Keratinocyte (primary cell): Measurements from ENCODE around the gene GPT2. TPM values are rescaled to one million over a fixed set of nuclear protein-coding genes. Genes with fewer than 3 reads are reported as not detected.
A peak's percentile ranks its signal among the peaks of the same experiment; 100 is the strongest.

Experiments
- DNase-seq: peaks from one replicate; pipeline ENCODE4 v3.0.0-alpha.2; 2011; ENCODE audit warnings: low read depth, missing footprints, low spot score
- FAIRE-seq: peaks from 2 replicates; lab custom pipeline; 2011; peaks lifted over from hg19 to GRCh38; lab: Jason Lieb, UNC
- H2AFZ ChIP-seq: 2 replicates; pipeline ENCODE4 v1.6.0; 2012; ENCODE audit warnings: low read length, control low read depth, inconsistent platforms; ENCODE audit not compliant: control insufficient read depth
- H3K27ac ChIP-seq: 2 replicates; pipeline ENCODE4 v1.5.1; 2011; ENCODE audit warnings: low read length; ENCODE audit not compliant: control insufficient read depth, insufficient read depth
- H3K27me3 ChIP-seq: 3 replicates; pipeline ENCODE4 v1.6.0; 2011; ENCODE audit warnings: low read length; ENCODE audit not compliant: control insufficient read depth, insufficient read depth; ENCODE audit errors: extremely low read depth
- H3K36me3 ChIP-seq, 2 experiments: 2 replicates in 1 of 2; 3 replicates in 1 of 2; pipeline ENCODE4 v1.5.1; 2011; ENCODE audit warnings: low read length in 2 of 2, mild to moderate bottlenecking in 1 of 2; ENCODE audit not compliant: control insufficient read depth in 2 of 2, insufficient read depth in 2 of 2; ENCODE audit errors: extremely low read depth in 1 of 2
- H3K4me1 ChIP-seq: 3 replicates; pipeline ENCODE4 v1.5.1; 2011; ENCODE audit warnings: low read length; ENCODE audit not compliant: control insufficient read depth, insufficient read depth; ENCODE audit errors: extremely low read depth
- H3K4me2 ChIP-seq: 3 replicates; pipeline ENCODE4 v1.6.0; 2011; ENCODE audit warnings: low read depth, low read length; ENCODE audit not compliant: control insufficient read depth, insufficient read depth; ENCODE audit errors: extremely low read depth
- H3K4me3 ChIP-seq, 3 experiments: fragments of 200-600 bp in 1 of 3; sonication (generic) in 1 of 3; 2 replicates in 2 of 3; 3 replicates in 1 of 3; pipeline ENCODE4 v1.5.1; 2011 to 2016; ENCODE audit warnings: low read length in 3 of 3, mild to moderate bottlenecking in 3 of 3, control low read depth in 2 of 3, inconsistent platforms in 1 of 3, low read depth in 1 of 3, mixed read lengths in 1 of 3, mixed run types in 1 of 3, moderate library complexity in 1 of 3; ENCODE audit not compliant: control insufficient read depth in 2 of 3, insufficient read depth in 2 of 3; ENCODE audit errors: extremely low read depth in 1 of 3
- H3K79me2 ChIP-seq: 2 replicates; pipeline ENCODE4 v1.6.0; 2012; ENCODE audit warnings: low read length; ENCODE audit not compliant: control insufficient read depth, insufficient read depth
- H3K9ac ChIP-seq: 3 replicates; pipeline ENCODE4 v1.6.0; 2011; ENCODE audit warnings: low read length; ENCODE audit not compliant: control insufficient read depth, insufficient read depth; ENCODE audit errors: extremely low read depth
- H3K9me1 ChIP-seq: 3 replicates; pipeline ENCODE4 v1.6.0; 2011; ENCODE audit warnings: low read length; ENCODE audit not compliant: control insufficient read depth, insufficient read depth; ENCODE audit errors: extremely low read depth
- H3K9me3 ChIP-seq: 2 replicates; pipeline ENCODE4 v1.5.1; 2012; ENCODE audit warnings: low read depth, low read length; ENCODE audit not compliant: control insufficient read depth
- H4K20me1 ChIP-seq: 3 replicates; pipeline ENCODE4 v1.6.0; 2011; ENCODE audit warnings: low read length; ENCODE audit not compliant: control insufficient read depth, insufficient read depth; ENCODE audit errors: extremely low read depth
- EZH2 ChIP-seq: IDR thresholded peaks from one replicate; pipeline ENCODE4 v1.6.1; 2012; ENCODE audit warnings: inconsistent platforms, mild to moderate bottlenecking, low read length, moderate library complexity
- dilution Hi-C: fragments of 300-500 bp; cut with MboI; formaldehyde crosslinking; loops from one replicate; pipeline ENCODE4 v1.7.0; 2020; ENCODE audit warnings: low sequenced_read_pairs; ENCODE audit not compliant: extremely low pct_ligation_motif_present
- polyA plus RNA-seq, 5 experiments: library from polyadenylated mRNA; depleted of rRNA in 3 of 5; stranded (reverse) in 3 of 5; stranded (forward) in 1 of 5; unstranded in 1 of 5; fragments of >200 nt; gene quantifications; 1 replicate in 1 of 5; 2 replicates in 3 of 5; 3 replicates in 1 of 5; pipeline versions ENCODE4 v1.2.1 to v1.2.3, GENCODE V29; 2011 to 2012; ENCODE audit warnings: missing spikeins in 2 of 5, low read depth in 1 of 5, low replicate concordance in 1 of 5
- TF ChIP-seq, protein P1 (sequence below), 3 experiments: IDR thresholded peaks in 1 of 3; conservative IDR thresholded peaks in 1 of 3; optimal IDR thresholded peaks in 1 of 3; 2 replicates in 2 of 3; 3 replicates in 1 of 3; pipeline versions ENCODE3 to v1.5.1; 2011; ENCODE audit warnings: low read length in 3 of 3, mild to moderate bottlenecking in 3 of 3, moderate library complexity in 2 of 3, control low read depth in 1 of 3, inconsistent platforms in 1 of 3; ENCODE audit not compliant: insufficient read depth in 2 of 3; ENCODE audit errors: extremely low read depth in 1 of 3

The GPT2 gene
- polyA plus RNA-seq, 1 donor (not counting 4 experiments of a cell fraction or from before 2014, with no cell fraction given) = 16.1 TPM

- DNase-seq (no peak), FAIRE-seq (no peak)
- Histone ChIP-seq H2AFZ (no peak overlapping the region), H3K4me1 (peaks cover 13% of the 10 kb centered on the region), H3K79me2 (no peaks in the 10 kb centered on the region), H3K36me3 (no peaks in the 10 kb centered on the region), H3K4me3 (no peak overlapping the region), H3K27ac (no peak overlapping the region), H3K9me1 (no peaks in the 10 kb centered on the region), H3K27me3 (no peaks in the 10 kb centered on the region), H4K20me1 (no peaks in the 10 kb centered on the region), H3K9ac (no peak overlapping the region), H3K9me3 (no peaks in the 10 kb centered on the region), H3K4me2 (no peak overlapping the region)
- dilution Hi-C loops = no loop called here
- no peak for TF ChIP-seq EZH2
- TF ChIP-seq, protein P1, sequence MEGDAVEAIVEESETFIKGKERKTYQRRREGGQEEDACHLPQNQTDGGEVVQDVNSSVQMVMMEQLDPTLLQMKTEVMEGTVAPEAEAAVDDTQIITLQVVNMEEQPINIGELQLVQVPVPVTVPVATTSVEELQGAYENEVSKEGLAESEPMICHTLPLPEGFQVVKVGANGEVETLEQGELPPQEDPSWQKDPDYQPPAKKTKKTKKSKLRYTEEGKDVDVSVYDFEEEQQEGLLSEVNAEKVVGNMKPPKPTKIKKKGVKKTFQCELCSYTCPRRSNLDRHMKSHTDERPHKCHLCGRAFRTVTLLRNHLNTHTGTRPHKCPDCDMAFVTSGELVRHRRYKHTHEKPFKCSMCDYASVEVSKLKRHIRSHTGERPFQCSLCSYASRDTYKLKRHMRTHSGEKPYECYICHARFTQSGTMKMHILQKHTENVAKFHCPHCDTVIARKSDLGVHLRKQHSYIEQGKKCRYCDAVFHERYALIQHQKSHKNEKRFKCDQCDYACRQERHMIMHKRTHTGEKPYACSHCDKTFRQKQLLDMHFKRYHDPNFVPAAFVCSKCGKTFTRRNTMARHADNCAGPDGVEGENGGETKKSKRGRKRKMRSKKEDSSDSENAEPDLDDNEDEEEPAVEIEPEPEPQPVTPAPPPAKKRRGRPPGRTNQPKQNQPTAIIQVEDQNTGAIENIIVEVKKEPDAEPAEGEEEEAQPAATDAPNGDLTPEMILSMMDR (optimal IDR thresholded peaks at IDR 0.05 in 1 of 3, IDR thresholded peaks at IDR 0.05 in 1 of 3, conservative IDR thresholded peaks at IDR 0.05 in 1 of 3; ENCODE audit: extremely low read depth in 1 of 3, insufficient read depth in 2 of 3, low read length in 3 of 3) = no peak
Observed at GRCh38 chr16:46858151-46858550, 26.0 kb upstream of the GPT2 start.

DNA sequence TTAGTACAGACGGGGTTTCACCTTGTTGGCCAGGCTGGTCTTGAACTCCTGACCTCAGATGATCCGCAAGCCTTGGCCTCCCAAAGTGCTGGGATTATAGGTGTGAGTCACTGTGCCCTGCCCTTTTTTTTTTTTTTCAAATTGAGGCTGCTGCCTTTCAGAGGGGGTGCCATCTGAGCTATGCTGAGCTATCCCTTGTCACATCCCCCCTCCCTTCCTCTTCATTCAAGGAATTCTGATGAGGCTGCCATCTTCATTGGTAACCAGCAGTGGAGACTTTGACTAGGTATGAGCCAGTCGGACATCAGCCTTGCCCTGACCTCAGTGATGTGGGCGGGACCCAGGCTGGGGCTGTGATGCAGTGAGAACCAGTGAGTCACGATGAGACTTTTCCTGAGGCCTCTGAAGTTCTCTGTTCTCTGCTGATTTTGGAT is 24.4 kb upstream of the GPT2 start:
- Histone ChIP-seq H3K9me1 (no peaks in the 10 kb centered on the region), H3K27me3 (no peaks in the 10 kb centered on the region), H3K79me2 (no peaks in the 10 kb centered on the region), H3K27ac (peak overlapping the region; percentile 41), H3K4me1 (peaks cover 18% of the 10 kb centered on the region), H3K9me3 (no peaks in the 10 kb centered on the region), H3K36me3 (no peaks in the 10 kb centered on the region), H3K4me3 (no peak overlapping the region), H3K9ac (no peak overlapping the region), H2AFZ (no peak overlapping the region), H4K20me1 (no peaks in the 10 kb centered on the region), H3K4me2 (peak overlapping the region; percentile 23)
- dilution Hi-C loops = no loop called here
- peak; percentile 92 for FAIRE-seq
- TF ChIP-seq, protein P1 (optimal IDR thresholded peaks at IDR 0.05 in 1 of 3, IDR thresholded peaks at IDR 0.05 in 1 of 3, conservative IDR thresholded peaks at IDR 0.05 in 1 of 3; ENCODE audit: extremely low read depth in 1 of 3, insufficient read depth in 2 of 3, low read length in 3 of 3) = no peak
- no peak for TF ChIP-seq EZH2
- peak; percentile 79 for DNase-seq
